Endothelial cell of umbilical vein (primary cell): ENCODE data around the gene PLPPR4.

Experiments used
- POLR2AphosphoS5 ChIP-seq: IDR thresholded peaks from 2 replicates; pipeline ENCODE4 v1.6.1; 2012; ENCODE audit warnings: low read depth, mild to moderate bottlenecking, control low read depth, low read length, moderate library complexity; ENCODE audit not compliant: insufficient read depth
- TF ChIP-seq, protein P1 (sequence below), 2 donors: IDR thresholded peaks; 1 replicate in 1 of 2; 2 replicates in 1 of 2; pipeline ENCODE4 v1.5.1; 2011; ENCODE audit warnings: low read length in 2 of 2, mild to moderate bottlenecking in 2 of 2, moderate library complexity in 2 of 2, control low read depth in 1 of 2, inconsistent platforms in 1 of 2, low read depth in 1 of 2; ENCODE audit not compliant: insufficient read depth in 1 of 2; ENCODE audit errors: extremely low read depth in 1 of 2

DNA sequence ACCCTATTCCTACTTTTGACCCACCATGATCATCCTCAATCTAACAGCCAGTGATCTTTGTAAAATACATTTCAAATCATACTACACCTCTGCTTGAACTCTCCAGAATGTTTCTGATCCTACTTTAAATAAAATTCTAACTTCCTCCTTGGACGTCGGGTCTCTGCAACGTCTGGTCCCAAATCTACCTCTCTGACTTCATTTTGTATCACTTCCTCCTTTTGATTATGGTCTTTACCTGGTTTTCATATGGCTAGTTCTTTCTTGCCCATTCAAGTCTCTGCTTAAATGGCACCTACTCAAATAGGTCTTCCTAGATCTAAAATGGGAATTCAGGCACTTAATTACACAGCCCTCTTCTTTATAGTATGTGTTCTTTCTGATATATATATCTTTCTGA lies 18.2 kb downstream of the PLPPR4 start:
- TF ChIP-seq POLR2AphosphoS5, result no peak
- TF ChIP-seq, protein P1, sequence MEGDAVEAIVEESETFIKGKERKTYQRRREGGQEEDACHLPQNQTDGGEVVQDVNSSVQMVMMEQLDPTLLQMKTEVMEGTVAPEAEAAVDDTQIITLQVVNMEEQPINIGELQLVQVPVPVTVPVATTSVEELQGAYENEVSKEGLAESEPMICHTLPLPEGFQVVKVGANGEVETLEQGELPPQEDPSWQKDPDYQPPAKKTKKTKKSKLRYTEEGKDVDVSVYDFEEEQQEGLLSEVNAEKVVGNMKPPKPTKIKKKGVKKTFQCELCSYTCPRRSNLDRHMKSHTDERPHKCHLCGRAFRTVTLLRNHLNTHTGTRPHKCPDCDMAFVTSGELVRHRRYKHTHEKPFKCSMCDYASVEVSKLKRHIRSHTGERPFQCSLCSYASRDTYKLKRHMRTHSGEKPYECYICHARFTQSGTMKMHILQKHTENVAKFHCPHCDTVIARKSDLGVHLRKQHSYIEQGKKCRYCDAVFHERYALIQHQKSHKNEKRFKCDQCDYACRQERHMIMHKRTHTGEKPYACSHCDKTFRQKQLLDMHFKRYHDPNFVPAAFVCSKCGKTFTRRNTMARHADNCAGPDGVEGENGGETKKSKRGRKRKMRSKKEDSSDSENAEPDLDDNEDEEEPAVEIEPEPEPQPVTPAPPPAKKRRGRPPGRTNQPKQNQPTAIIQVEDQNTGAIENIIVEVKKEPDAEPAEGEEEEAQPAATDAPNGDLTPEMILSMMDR (IDR thresholded peaks at IDR 0.05; ENCODE audit: extremely low read depth in 1 of 2, insufficient read depth in 1 of 2, low read depth in 1 of 2, low read length in 2 of 2), result no peak
